Fibroblast of the conjunctiva (primary cell): ENCODE data around the gene P2RY6.

Source experiments
- DNase-seq: peaks from one replicate; pipeline ENCODE4 v3.0.0-alpha.2; 2010; ENCODE audit warnings: low read depth

The P2RY6 gene

GRCh38 chr11:73277467-73277866 is 5.3 kb downstream of the P2RY6 start:
- DNase-seq, result no peak

- DNase-seq, result no peak
Observed at GRCh38 chr11:73280626-73281025, 8.5 kb downstream of the P2RY6 start.

GRCh38 chr11:73281201-73281741 is 9.1 kb downstream of the P2RY6 start:
- no peak for DNase-seq

- DNase-seq, result no peak
Observed at GRCh38 chr11:73281796-73282660, 9.9 kb downstream of the P2RY6 start.

- no peak for DNase-seq
Observed at GRCh38 chr11:73283276-73284000, 11.3 kb downstream of the P2RY6 start.

- no peak for DNase-seq
Observed at GRCh38 chr11:73284106-73284505, 12.0 kb downstream of the P2RY6 start.

- no peak for DNase-seq
Observed at GRCh38 chr11:73285721-73286120, 13.6 kb downstream of the P2RY6 start.

- no peak for DNase-seq
Observed at GRCh38 chr11:73286240-73286810, 14.2 kb downstream of the P2RY6 start.

GRCh38 chr11:73287400-73288101 is 15.4 kb downstream of the P2RY6 start:
- no peak for DNase-seq

GRCh38 chr11:73288192-73288872 is 16.2 kb downstream of the P2RY6 start:
- DNase-seq, result no peak

- peak; percentile 49 for DNase-seq
Observed at GRCh38 chr11:73288873-73289707, 17.0 kb downstream of the P2RY6 start.

GRCh38 chr11:73290536-73290935 is 18.4 kb downstream of the P2RY6 start:
- DNase-seq, result no peak

- DNase-seq, result no peak
Observed at GRCh38 chr11:73291196-73291595, 19.1 kb downstream of the P2RY6 start.

- no peak for DNase-seq
Observed at GRCh38 chr11:73291781-73292524, 19.8 kb downstream of the P2RY6 start.

GRCh38 chr11:73292525-73292894 is 20.4 kb downstream of the P2RY6 start:
- DNase-seq, result no peak

GRCh38 chr11:73293356-73293936 is 21.3 kb downstream of the P2RY6 start:
- DNase-seq, result no peak

- no peak for DNase-seq
Observed at GRCh38 chr11:73294604-73295003, 22.5 kb downstream of the P2RY6 start.

- DNase-seq, result no peak
Observed at GRCh38 chr11:73295241-73295995, 23.3 kb downstream of the P2RY6 start.

GRCh38 chr11:73295996-73296318 is 23.8 kb downstream of the P2RY6 start:
- no peak for DNase-seq
